PC-3 (cell line): ENCODE measurements around the gene ZFYVE28.

Source experiments
- CTCF ChIP-seq: fragments of 300-600 bp; sonication (generic); conservative IDR thresholded peaks from 2 replicates; pipeline ENCODE4 v1.5.1; 2017; ENCODE audit warnings: antibody characterized with exemption, low read depth, mild to moderate bottlenecking, low read length
- EZH2 ChIP-seq: fragments of 300-600 bp; sonication (generic); IDR thresholded peaks from one replicate; pipeline ENCODE4 v1.6.1; 2017; ENCODE audit warnings: antibody characterized with exemption, mild to moderate bottlenecking, low read length; ENCODE audit not compliant: unreplicated experiment
- EZH2phosphoT487 ChIP-seq: fragments of 300-600 bp; sonication (generic); IDR thresholded peaks from 2 replicates; pipeline ENCODE4 v1.6.1; 2018; ENCODE audit warnings: mild to moderate bottlenecking, antibody characterized with exemption, low read length, borderline replicate concordance

DNA sequence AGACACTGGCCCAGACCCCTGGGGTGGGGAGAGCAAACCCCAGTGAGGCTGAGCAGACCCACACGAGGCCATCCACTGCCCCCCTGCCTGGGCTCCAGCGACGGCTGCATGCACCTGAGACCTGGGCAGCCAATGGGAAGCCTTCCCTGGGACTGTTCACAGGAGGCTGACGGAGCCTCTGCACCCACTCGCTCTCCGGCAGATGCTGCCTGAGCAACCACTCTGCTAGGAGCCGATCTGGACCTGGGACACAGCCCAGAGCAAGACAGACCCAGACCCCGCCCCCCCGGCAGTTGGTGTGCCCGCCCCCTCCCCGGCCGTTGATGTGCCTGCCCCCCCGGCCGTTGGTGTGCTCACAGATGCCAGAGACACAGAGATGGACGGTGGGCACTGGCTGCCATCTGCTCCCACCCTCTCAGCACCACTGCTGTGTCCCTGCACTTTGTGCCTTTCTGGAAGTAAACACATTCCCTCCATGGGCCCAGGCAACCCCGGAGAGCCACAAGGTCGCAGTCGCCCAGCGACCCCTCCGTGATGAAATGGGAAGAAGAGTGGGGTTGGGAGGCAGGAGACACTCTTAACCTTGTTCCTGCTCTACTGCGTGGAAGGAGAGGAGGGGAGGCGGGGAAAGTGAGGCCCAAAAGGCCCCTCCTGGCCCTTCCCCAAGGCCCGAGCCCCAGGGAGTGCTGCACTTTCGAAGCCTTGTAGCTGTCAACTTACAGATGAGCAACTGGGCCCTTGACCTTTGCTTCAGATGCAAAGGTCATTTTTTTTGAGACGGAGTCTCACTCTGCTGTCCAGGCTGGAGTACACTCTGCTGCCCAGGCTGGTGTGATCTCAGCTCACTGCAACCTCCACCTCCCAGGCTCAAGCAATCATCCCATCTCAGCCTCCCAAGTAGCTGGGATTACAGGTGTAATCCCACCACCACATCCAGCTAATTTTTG is 62.0 kb downstream of the ZFYVE28 start:
- TF ChIP-seq CTCF (no peak), EZH2phosphoT487 (no peak), EZH2 (no peak)
